GM20000 (cell line): Measurements from ENCODE around the gene TRPC3.

Experiments
- DNase-seq: peaks from one replicate; pipeline ENCODE4 v3.0.0; 2012; ENCODE audit warnings: low spot score
- CTCF ChIP-seq: IDR thresholded peaks from 2 replicates; pipeline ENCODE4 v1.5.1; 2012; ENCODE audit warnings: mild to moderate bottlenecking, control low read depth; ENCODE audit errors: extremely low read depth, missing control alignments

TRPC3 gene

GRCh38 chr4:121988950-121989349 lies 37.1 kb upstream of the TRPC3 start:
- TF ChIP-seq CTCF = no peak
- no peak for DNase-seq

GRCh38 chr4:121980643-121981042 lies 28.8 kb upstream of the TRPC3 start:
- TF ChIP-seq CTCF = no peak
- no peak for DNase-seq

DNA sequence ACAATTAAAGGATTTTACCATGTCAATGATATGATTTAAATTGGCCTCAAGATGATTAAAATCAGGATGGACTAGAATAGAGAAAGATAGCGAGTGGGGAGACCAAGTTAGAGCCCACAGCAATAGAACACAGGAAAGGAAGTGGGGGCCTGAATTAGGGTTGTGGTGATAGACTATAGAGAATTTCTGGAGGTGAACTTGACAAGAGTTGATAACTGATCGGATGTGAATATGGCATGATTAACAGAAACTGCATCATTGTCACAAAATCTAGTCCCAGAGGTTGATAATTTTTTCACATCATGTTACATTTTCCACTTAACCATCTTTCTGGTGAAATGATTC lies 26.3 kb upstream of the TRPC3 start:
- TF ChIP-seq CTCF = no peak
- DNase-seq = no peak

- DNase-seq = peak; percentile 39
- no peak for TF ChIP-seq CTCF
Measured at GRCh38 chr4:121977251-121978171, 25.7 kb upstream of the TRPC3 start.

GRCh38 chr4:121975784-121976183 lies 23.9 kb upstream of the TRPC3 start:
- DNase-seq = no peak
- no peak for TF ChIP-seq CTCF

DNA sequence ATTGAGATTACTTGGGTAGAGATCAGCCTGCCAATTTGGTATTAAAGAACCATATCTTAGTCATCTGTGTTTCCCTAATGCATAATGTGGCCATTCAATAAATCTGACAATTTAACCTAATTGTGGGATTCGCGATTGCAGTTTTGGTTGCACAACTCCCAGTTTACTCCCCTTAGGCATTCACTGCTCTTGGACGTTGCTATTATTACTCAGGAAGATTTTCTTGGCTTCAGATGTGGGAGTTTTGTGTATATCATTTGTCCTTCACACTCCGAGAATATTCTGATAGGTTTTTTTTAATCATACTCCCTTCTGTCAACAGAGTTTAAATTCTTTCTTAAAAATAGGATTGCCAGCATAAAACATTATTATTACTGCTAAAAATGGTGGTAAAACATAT lies 22.0 kb upstream of the TRPC3 start:
- no peak for DNase-seq

More for the DNA sequence above, 22.0 kb upstream of the TRPC3 start:
- no peak for TF ChIP-seq CTCF
